Activated CD4-positive, alpha-beta memory T cell treated with anti-CD3 and anti-CD28 coated beads, Interleukin-2, amount 10 ng/mL, durations not matched to agents 7 days and 5 days (primary cell): ENCODE measurements around the gene ZNF107. TPM values are rescaled to one million over a fixed set of nuclear protein-coding genes. Genes with fewer than 3 reads are reported as not detected.
"Not testable (repeated sequence)": the region's sequence is repeated elsewhere in the genome, so short reads cannot be mapped to it uniquely, and the experiment has no call there.

Experiments used
- CTCF ChIA-PET: fragments of 350-600 bp; sonication (Branson Sonifier 250); formaldehyde crosslinking; loops from one replicate; lab custom pipeline; 2021; ENCODE audit warnings: antibody characterized with exemption, inconsistent platforms; lab: Charles Lee
- POLR2A ChIA-PET: fragments of 350-600 bp; sonication (Branson Sonifier 250); formaldehyde crosslinking; loops from one replicate; lab custom pipeline; 2021; ENCODE audit warnings: antibody characterized with exemption; lab: Charles Lee
- DNase-seq: peaks from one replicate; pipeline ENCODE4 v3.0.0-alpha.2; 2020
- H3K27ac Mint-ChIP-seq: one replicate; pipeline ENCODE4 v1.8.0; 2021; ENCODE audit warnings: mild to moderate bottlenecking, mixed read lengths
- H3K27me3 Mint-ChIP-seq: one replicate; pipeline ENCODE4 v1.8.0; 2021; ENCODE audit warnings: mixed read lengths
- H3K36me3 Mint-ChIP-seq: one replicate; pipeline ENCODE4 v1.8.0; 2021; ENCODE audit warnings: low read depth, mixed read lengths
- H3K4me1 Mint-ChIP-seq: one replicate; pipeline ENCODE4 v1.8.0; 2021; ENCODE audit warnings: mixed read lengths
- H3K4me3 Mint-ChIP-seq: one replicate; pipeline ENCODE4 v1.8.0; 2021; ENCODE audit warnings: mild to moderate bottlenecking, mixed read lengths
- H3K9me3 Mint-ChIP-seq: one replicate; pipeline ENCODE4 v1.8.0; 2021; ENCODE audit warnings: mixed read lengths
- total RNA-seq, 2 experiments: library from RNA; stranded (reverse); gene quantifications; one replicate each; pipeline ENCODE4 v1.2.3, GENCODE V29; 2021

Gene ZNF107
- total RNA-seq, 2 experiments from 2014 or later: 19.5 to 20.0 TPM

DNA sequence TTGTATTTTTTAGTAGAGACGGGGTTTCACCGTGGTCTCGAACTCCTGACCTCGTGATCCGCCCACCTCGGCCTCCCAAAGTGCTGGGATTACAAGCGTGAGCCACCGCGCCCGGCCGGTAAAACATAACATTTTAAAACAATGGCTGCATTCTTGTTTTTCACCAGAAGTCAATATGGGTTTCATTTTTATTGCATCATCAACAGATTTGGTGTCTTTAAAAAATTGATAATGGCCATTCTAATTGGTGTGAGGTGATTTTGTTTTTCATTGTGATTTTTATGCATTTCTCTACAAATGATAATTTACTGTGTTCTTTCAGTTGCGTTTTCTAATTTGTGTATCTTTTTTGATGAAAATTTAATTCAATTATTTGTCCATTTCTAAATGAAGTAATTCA, 31.9 kb downstream of the ZNF107 start:
- H3K4me3 Mint-ChIP-seq, POLR2A ChIA-PET, CTCF ChIA-PET, H3K27ac Mint-ChIP-seq, H3K27me3 Mint-ChIP-seq, H3K4me1 Mint-ChIP-seq, DNase-seq: not testable (repeated sequence)
- peaks cover 74% of the 10 kb centered on the region for H3K36me3 Mint-ChIP-seq
- H3K9me3 Mint-ChIP-seq: peaks cover 16% of the 10 kb centered on the region

DNA sequence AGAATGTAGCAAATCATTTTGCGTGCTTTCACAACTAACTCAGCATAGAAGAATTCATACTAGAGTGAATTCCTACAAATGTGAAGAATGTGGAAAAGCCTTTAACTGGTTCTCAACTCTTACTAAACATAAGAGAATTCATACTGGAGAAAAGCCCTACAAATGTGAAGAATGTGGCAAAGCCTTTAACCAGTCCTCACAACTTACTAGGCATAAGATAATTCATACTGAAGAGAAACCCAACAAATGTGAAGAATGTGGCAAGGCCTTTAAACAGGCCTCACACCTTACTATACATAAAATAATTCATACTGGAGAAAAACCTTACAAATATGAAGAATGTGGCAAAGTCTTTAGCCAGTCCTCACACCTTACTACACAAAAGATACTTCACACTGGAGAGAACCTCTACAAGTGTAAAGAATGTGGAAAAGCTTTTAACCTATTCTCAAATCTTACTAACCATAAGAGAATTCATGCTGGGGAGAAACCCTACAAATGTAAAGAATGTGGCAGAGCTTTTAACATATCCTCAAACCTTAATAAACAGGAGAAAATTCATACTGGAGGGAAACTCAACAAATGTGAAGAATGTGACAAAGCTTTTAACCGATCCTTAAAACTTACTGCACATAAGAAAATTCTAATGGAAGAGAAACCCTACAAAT, 40.8 kb downstream of the ZNF107 start:
- DNase-seq: no peak
- H3K4me3 Mint-ChIP-seq: no peak overlapping the region
- peaks cover 47% of the 10 kb centered on the region for H3K9me3 Mint-ChIP-seq
- no peaks in the 10 kb centered on the region for H3K4me1 Mint-ChIP-seq
- H3K27ac Mint-ChIP-seq: no peak overlapping the region
- ChIA-PET POLR2A (interaction anchor here (1.4 kb wide), 1 partner anchor 40 kb away, joined by 4 read pairs; the partner anchor contains the start of gene ZNF107), CTCF (no interaction called here)
- peaks cover 57% of the 10 kb centered on the region for H3K36me3 Mint-ChIP-seq
- H3K27me3 Mint-ChIP-seq: no peaks in the 10 kb centered on the region

DNA sequence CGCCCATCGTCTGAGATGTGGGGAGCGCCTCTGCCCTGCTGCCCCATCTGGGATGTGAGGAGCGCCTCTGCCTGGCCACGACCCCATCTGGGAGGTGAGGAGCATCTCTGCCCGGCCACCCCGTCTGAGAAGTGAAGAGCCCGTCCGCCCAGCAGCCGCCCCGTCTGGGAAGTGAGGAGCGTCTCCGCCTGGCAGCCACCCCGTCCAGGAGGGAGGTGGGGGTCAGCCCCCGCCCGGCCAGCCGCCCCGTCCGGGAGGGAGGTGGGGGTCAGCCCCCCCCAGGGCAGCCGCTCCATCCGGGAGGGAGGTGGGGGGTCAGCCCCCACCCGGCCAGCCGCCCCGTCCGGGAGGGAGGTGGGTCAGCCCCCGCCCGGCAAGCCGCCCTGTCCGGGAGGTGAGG, 52.0 kb downstream of the ZNF107 start:
- H3K4me1 Mint-ChIP-seq, CTCF ChIA-PET, DNase-seq, H3K27me3 Mint-ChIP-seq, H3K27ac Mint-ChIP-seq, POLR2A ChIA-PET, H3K4me3 Mint-ChIP-seq, H3K36me3 Mint-ChIP-seq: not testable (repeated sequence)
- peaks cover 20% of the 10 kb centered on the region for H3K9me3 Mint-ChIP-seq

DNA sequence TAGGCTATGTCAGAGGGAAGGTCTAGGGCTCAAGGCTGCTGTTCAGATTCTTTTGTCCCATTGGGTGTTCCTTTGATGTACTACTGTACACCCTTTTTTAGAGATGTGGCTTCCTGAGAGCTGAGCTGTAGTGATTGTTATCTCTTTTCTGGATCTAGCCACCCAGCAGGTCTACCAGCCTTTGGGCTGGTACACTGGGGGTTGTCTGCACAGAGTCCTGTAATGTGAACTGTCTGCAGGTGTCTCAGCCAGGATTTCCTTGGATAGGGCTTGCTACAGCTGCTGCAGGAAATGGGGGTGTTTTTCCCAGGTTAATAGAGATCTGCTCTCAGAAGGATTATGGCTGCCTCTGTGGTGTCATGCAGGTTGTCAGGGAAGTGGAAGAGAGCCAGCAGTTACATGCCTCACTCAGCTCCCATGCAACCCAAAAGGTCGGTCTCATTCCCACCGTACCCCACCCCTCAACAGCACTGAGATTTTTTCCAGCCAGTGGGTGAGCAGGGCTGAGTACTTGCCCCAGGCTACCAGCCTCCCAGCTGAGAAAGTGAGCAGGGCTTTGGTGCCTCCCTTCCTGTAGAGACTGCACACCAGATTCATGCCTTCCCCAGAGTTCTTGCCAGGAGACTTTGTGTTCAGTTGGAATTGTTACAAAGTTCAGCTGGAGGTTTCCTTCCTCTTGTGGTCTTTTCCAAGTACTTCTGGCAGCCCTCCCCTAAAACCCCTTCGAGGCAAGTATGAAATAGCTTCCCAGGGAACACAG, 63.3 kb downstream of the ZNF107 start:
- no peak for DNase-seq
- no peaks in the 10 kb centered on the region for H3K36me3 Mint-ChIP-seq
- ChIA-PET POLR2A (no interaction called here), CTCF (no interaction called here)
- H3K4me3 Mint-ChIP-seq: no peak overlapping the region
- peaks cover 34% of the 10 kb centered on the region for H3K9me3 Mint-ChIP-seq
- H3K27ac Mint-ChIP-seq: no peak overlapping the region
- H3K4me1 Mint-ChIP-seq: no peaks in the 10 kb centered on the region
- no peaks in the 10 kb centered on the region for H3K27me3 Mint-ChIP-seq

DNA sequence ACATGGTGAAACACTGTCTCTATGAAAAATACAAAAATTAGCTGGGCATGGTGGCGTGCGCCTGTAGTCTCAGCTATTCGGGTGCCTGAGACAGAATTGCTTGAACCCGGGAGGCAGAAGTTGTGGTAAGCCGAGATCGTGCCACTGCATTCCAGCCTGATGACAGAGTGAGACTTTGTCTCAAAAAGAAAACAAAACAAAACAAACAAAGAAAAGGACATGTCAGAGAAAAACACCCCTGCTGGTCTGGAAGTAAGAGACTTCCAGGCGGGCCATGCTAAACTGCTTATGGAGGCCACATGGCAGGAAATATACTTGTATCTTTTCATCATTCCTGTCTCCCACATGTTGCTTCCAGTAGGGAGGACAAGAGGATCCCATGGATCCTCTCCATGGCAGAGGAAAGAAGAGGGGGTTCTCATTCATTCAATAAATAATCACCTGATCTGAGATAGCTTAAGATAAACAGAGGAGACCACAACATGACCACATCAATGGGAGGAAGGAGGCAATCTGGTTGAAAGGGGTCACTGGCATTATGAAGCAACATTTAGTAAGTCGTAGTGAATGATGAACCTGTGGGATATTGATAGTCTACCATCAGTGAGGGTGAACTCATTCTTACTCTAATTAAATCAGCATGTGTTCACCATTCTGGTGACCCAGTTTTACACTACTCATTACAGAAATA, 67.8 kb downstream of the ZNF107 start:
- Mint-ChIP-seq H3K4me3 (no peak overlapping the region), H3K9me3 (peaks cover 21% of the 10 kb centered on the region), H3K27me3 (no peaks in the 10 kb centered on the region), H3K27ac (no peak overlapping the region), H3K36me3 (no peaks in the 10 kb centered on the region), H3K4me1 (no peaks in the 10 kb centered on the region)
- CTCF ChIA-PET: no interaction called here
- DNase-seq: no peak
- POLR2A ChIA-PET: no interaction called here

DNA sequence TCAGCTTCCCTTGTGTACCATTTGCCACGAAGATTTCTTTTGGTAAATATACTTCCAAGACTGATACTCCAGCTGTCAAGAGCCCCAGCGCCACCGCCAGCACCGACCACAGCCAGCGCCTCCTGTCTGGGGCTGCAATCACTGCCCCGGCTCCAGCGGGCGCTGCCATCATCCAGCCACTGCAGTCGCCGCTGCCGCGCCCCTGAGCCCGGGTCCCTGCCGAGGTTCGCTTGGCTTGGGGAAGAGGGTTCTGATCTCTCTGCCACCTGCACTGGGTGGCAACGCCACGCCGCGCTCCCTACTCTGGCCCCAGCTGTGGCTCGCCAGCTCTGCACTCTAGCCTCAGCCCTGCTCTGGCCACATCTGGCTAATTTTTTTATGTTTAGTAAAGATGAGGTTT, 70.6 kb downstream of the ZNF107 start:
- CTCF ChIA-PET: no interaction called here
- no peaks in the 10 kb centered on the region for H3K4me1 Mint-ChIP-seq
- H3K36me3 Mint-ChIP-seq: no peaks in the 10 kb centered on the region
- no peak overlapping the region for H3K27ac Mint-ChIP-seq
- POLR2A ChIA-PET: no interaction called here
- no peaks in the 10 kb centered on the region for H3K27me3 Mint-ChIP-seq
- DNase-seq: no peak
- H3K4me3 Mint-ChIP-seq: no peak overlapping the region
- H3K9me3 Mint-ChIP-seq: peaks cover 13% of the 10 kb centered on the region

DNA sequence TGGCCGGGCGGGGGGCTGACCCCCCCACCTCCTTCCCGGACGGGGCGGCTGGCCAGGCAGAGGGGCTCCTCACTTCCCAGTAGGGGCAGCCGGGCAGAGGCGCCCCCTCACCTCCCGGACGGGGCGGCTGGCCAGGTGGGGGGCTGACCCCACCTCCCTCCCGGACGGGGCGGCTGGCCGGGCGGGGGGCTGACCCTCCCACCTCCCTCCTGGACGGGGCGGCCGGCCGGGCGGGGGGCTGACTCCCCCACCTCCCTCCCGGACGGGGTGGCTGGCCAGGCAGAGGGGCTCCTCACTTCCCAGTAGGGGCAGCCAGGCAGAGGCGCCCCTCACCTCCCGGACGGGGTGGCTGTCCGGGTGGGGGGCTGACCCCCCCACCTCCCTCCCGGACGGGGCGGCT, 72.5 kb downstream of the ZNF107 start:
- POLR2A ChIA-PET, H3K4me3 Mint-ChIP-seq, H3K27me3 Mint-ChIP-seq, H3K27ac Mint-ChIP-seq, H3K36me3 Mint-ChIP-seq, H3K4me1 Mint-ChIP-seq, DNase-seq, CTCF ChIA-PET: not testable (repeated sequence)
- H3K9me3 Mint-ChIP-seq: peaks cover 13% of the 10 kb centered on the region

DNA sequence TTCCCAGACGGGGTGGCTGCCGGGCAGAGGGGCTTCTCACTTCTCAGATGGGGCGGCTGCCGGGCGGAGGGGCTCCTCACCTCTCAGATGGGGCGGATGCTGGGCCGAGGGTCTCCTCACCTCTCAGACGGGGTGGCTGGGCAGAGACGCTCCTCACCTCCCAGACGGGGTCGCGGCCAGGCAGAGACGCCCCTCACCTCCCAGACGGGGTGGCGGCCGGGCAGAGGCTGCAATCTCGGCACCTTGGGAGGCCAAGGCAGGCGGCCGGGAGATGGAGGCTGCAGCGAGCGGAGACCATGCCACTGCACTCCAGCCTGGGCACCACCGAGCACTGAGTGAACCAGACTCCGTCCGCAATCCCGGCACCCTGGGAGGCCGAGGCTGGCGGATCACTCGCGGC, 73.0 kb downstream of the ZNF107 start:
- H3K27ac Mint-ChIP-seq, CTCF ChIA-PET, H3K4me1 Mint-ChIP-seq, DNase-seq, H3K36me3 Mint-ChIP-seq, H3K9me3 Mint-ChIP-seq, H3K4me3 Mint-ChIP-seq, H3K27me3 Mint-ChIP-seq, POLR2A ChIA-PET: not testable (repeated sequence)

DNA sequence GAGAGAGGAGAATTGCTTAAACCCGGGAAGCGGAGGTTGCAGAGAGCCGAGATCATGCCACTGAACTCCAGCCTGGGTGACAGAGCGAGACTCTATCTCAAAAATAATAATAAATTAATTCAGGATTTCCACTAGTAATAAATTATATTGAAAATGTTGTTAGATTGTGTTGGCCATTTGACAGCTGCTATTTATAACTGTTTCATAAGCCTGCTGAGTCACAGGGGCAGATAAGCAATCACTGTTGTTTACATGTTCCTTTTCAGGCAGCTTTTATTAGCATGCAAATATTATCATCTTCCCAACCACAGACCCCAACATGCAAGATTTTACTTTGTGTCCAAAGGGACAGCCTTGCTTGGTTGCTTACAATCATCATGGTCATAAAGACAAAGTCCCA, 78.7 kb downstream of the ZNF107 start:
- Mint-ChIP-seq H3K36me3 (no peaks in the 10 kb centered on the region), H3K27ac (no peak overlapping the region), H3K4me3 (no peak overlapping the region), H3K9me3 (peaks cover 3% of the 10 kb centered on the region), H3K4me1 (no peaks in the 10 kb centered on the region), H3K27me3 (no peaks in the 10 kb centered on the region)
- CTCF ChIA-PET: no interaction called here
- DNase-seq: no peak
- POLR2A ChIA-PET: no interaction called here

DNA sequence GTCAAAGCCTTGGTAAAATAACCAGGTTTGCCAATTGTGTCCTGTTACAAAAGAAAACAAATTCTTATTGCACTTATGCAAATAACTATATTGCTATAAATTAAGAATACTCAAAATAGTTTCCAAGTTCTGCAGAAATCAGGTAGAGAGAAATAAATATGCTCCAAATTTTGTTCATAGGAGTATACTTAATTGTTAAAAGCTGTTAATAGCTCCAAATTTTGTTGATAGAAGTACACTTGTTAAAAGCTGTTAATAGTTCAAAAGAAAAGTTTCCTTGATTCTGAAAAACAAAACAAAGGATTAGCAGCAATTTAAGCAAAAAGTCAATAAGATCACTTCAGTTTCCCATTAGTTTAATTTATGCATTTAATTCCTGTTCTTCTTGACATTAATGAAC, 81.9 kb downstream of the ZNF107 start:
- no peaks in the 10 kb centered on the region for H3K27me3 Mint-ChIP-seq
- H3K4me3 Mint-ChIP-seq: no peak overlapping the region

DNA sequence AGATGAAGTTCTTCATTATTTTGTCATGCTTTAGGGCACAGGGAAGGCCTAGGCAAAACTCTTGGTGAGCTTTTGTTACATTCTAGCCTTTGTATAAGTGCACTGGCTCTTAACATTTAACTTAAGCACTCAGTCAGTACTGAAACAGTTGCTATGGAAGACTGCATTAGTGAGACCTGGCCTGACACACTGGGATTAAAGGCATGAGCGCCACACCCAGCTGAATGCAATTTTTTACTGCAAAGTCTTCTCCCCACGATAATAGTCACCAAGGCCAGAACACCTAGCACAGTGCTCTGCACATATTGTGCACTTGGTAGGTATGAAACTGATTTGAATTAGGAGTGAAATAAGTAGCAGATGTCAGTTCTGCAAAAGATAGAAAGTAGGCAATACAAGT, 87.1 kb downstream of the ZNF107 start:
- POLR2A ChIA-PET: no interaction called here
- Mint-ChIP-seq H3K9me3 (peaks cover 7% of the 10 kb centered on the region), H3K36me3 (no peaks in the 10 kb centered on the region), H3K4me1 (no peaks in the 10 kb centered on the region), H3K27me3 (no peaks in the 10 kb centered on the region), H3K27ac (no peak overlapping the region), H3K4me3 (no peak overlapping the region)
- CTCF ChIA-PET: no interaction called here
- DNase-seq: no peak

More for the DNA sequence above, 81.9 kb downstream of the ZNF107 start:
- ChIA-PET POLR2A (no interaction called here), CTCF (no interaction called here)
- no peak overlapping the region for H3K27ac Mint-ChIP-seq
- H3K36me3 Mint-ChIP-seq: no peaks in the 10 kb centered on the region
- DNase-seq: no peak
- no peaks in the 10 kb centered on the region for H3K4me1 Mint-ChIP-seq
- peaks cover 3% of the 10 kb centered on the region for H3K9me3 Mint-ChIP-seq

DNA sequence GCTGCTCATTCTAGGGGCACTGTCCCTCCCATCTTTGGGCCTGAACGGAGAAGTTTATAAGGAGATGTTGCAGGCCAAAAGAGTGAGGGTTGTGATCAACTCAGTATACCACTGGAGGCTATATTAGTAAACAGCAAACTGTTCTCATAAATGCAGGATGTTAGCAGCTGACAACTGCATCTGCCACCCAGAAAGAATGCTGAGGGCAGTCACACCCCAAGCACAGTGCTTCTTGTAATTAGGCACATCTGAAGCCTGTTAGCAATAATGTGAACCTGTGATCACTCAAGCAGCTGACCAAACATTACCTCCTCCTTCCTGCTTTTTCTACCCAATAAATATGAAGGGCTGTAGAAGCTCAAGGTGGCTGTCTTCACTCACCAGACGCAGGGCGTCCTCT, 89.9 kb downstream of the ZNF107 start:
- H3K36me3 Mint-ChIP-seq: no peaks in the 10 kb centered on the region
- no peak overlapping the region for H3K27ac Mint-ChIP-seq
- ChIA-PET POLR2A (no interaction called here), CTCF (no interaction called here)
- no peak for DNase-seq
- no peaks in the 10 kb centered on the region for H3K4me1 Mint-ChIP-seq
- H3K4me3 Mint-ChIP-seq: no peak overlapping the region
- peaks cover 7% of the 10 kb centered on the region for H3K9me3 Mint-ChIP-seq
- no peaks in the 10 kb centered on the region for H3K27me3 Mint-ChIP-seq

DNA sequence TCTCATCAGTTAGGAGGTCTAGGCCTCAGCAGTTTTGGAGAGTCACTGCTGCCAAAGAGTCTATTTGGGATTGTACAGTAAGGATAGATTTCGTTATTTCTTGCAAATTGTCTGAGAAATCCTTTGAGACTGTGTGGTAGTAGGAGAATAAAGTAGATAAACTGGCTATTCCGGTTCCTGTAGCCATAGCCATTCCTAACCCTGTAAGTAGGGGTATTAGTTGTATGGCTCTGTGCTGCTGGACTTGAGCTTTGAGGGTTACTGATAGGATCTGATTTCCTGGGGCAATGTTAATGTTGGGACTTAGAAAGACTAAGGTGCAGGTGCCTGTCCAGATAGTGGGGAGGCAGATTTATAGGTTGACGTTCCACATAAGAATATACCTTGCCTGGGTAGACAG, 92.2 kb downstream of the ZNF107 start:
- no peaks in the 10 kb centered on the region for H3K4me1 Mint-ChIP-seq

More for the DNA sequence above, 92.2 kb downstream of the ZNF107 start:
- no peak for DNase-seq
- H3K27me3 Mint-ChIP-seq: no peaks in the 10 kb centered on the region
- ChIA-PET POLR2A (no interaction called here), CTCF (no interaction called here)
- H3K27ac Mint-ChIP-seq: no peak overlapping the region
- H3K4me3 Mint-ChIP-seq: no peak overlapping the region
- H3K9me3 Mint-ChIP-seq: peaks cover 6% of the 10 kb centered on the region
- H3K36me3 Mint-ChIP-seq: no peaks in the 10 kb centered on the region
